ENCODE measurements around the gene DHX29. TPM values are rescaled to one million over a fixed set of nuclear protein-coding genes. Genes with fewer than 3 reads are reported as not detected.
A peak's percentile ranks its signal among the peaks of the same experiment; 100 is the strongest.

The DHX29 gene
- polyA plus RNA-seq, 1 donor from 2014 or later: 16.0 TPM

GRCh38 chr5:55220433-55221185, 86.9 kb downstream of the DHX29 start:
- H3K4me1 Mint-ChIP-seq: peaks cover 16 to 20% (median 19%) of the 10 kb centered on the region in 3 donors
- peaks cover 56% of the 10 kb centered on the region for H3K27me3 Mint-ChIP-seq
- H3K27ac Mint-ChIP-seq: peak overlapping the region in 1 of 3 donors; percentile 10
- H3K4me3 Mint-ChIP-seq: peak overlapping the region; percentile 48 to 82 (median 65)
- H3K9me3 Mint-ChIP-seq: peaks cover 0 to 2% (median 0%) of the 10 kb centered on the region in 3 donors
- H3K36me3 Mint-ChIP-seq: no peaks in the 10 kb centered on the region

GRCh38 chr5:55219770-55220169, 87.7 kb downstream of the DHX29 start:
- Mint-ChIP-seq H3K9me3 (peaks cover 0 to 2% (median 0%) of the 10 kb centered on the region in 3 donors), H3K4me3 (peak overlapping the region in 1 of 4 donors; percentile 64), H3K27me3 (peaks cover 52% of the 10 kb centered on the region), H3K36me3 (no peaks in the 10 kb centered on the region), H3K27ac (no peak overlapping the region), H3K4me1 (peaks cover 16 to 20% (median 19%) of the 10 kb centered on the region in 3 donors)

DNA sequence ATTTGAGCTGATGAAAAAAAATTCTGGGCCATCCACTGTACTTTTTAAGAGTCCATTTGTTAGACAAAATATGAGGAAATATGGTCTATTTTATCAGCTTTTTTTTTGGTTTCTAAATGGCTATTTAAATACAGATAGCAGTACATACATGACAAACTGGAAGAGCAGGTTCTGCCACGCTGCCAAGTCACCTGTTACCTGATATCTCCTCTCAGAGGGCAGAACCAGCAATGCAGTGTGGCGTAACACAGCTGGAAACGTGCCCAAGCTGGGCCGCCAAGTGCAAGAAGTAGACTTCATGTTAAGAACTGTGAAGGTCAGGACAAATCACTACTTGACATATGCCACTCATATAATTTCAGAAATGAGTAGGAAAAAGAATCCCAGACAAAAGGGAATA, 88.5 kb downstream of the DHX29 start:
- H3K27me3 Mint-ChIP-seq: peaks cover 44% of the 10 kb centered on the region
- no peaks in the 10 kb centered on the region for H3K36me3 Mint-ChIP-seq
- peaks cover 0 to 2% (median 0%) of the 10 kb centered on the region in 3 donors for H3K9me3 Mint-ChIP-seq
- no peak overlapping the region for H3K4me3 Mint-ChIP-seq
- H3K27ac Mint-ChIP-seq: no peak overlapping the region
- peaks cover 14 to 20% (median 16%) of the 10 kb centered on the region in 3 donors for H3K4me1 Mint-ChIP-seq

GRCh38 chr5:55211184-55211874, 96.2 kb downstream of the DHX29 start:
- Mint-ChIP-seq H3K4me3 (no peak overlapping the region), H3K4me1 (peaks cover 0 to 1% (median 0%) of the 10 kb centered on the region in 3 donors), H3K27ac (no peak overlapping the region), H3K9me3 (no peaks in the 10 kb centered on the region), H3K27me3 (peaks cover 8% of the 10 kb centered on the region), H3K36me3 (no peaks in the 10 kb centered on the region)

Other genes starting within 250 kb of the DHX29 start
- 19.5 TPM for gene GZMA, start 205.0 kb downstream of the DHX29 start, polyA plus RNA-seq
- not detected for gene GPX8, start 147.5 kb downstream of the DHX29 start, polyA plus RNA-seq
- gene CDC20B, start 134.5 kb downstream of the DHX29 start, polyA plus RNA-seq: not detected
- gene MCIDAS, start 80.4 kb downstream of the DHX29 start, polyA plus RNA-seq: not detected
- not detected for gene CCNO, start 74.1 kb downstream of the DHX29 start, polyA plus RNA-seq
- 23.2 TPM for gene MTREX, start 295 bp upstream of the DHX29 start, polyA plus RNA-seq
- 9.5 TPM for gene PLPP1, start 227.3 kb upstream of the DHX29 start, polyA plus RNA-seq

Data from IgD-negative memory B cell (primary cell).